Measurements from ENCODE around the gene CAMTA1.

The CAMTA1 gene

DNA sequence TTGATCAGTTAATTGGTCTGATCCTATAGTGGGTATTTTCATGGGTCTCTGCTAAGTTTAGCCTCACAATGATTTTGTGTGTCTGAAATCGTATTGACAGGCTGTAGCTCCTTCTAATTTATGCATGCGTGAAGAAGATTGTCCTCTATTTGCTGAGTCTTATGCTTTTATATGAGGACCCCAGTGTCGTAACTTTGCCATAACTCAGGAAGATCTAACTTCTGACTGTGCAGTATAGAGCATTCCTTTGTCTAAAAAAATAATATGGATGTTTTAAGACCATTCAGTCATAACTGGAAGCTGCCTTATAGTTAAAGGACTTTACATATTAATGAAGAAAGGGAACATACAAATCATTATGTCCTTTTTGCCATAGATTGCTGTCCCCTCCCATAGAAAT lies 73.3 kb downstream of the CAMTA1 start:
- no peak for DNase-seq

DNA sequence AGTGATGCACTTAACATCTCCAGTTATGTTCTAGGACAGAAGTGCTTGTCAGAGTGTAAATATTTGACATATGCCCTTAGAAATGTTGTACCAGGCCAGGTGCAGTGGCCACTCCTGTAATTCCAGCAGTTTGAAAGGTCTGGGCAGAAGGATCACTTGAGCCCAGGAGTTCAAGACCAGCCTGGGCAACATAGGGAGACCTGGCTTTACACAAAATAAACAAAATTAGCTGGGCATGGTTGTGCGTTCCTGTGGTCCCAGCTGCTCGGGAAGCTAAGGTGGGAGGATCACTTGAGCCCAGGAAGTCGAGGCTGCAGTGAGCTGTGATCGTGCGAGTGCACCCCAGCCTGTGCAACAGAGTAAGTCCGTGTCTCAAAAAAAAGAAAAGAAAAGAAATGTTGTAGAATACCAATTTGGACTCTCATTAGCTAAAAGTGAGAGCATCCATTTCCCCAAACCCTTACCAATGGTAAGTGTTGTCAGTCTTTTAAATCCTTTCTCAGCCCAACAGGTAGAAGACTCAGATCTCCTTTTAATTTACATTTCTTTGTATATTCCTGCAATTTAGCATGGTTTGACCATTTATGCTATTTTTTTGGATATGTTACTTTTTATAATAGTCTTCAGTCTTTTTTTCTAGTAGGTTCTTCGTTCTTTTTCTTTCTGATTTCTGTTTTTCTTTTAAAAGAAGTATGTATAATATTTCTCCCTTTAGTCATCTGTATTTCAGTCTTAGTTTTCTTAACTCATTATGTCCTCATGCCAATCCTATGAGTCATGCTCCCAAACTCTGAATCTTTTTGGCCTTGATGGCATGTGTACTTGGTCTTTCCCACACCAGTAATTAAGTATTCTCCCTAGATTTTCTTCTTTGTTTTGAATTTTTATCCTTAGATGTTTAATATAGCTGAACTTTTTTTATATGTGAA lies 74.4 kb downstream of the CAMTA1 start:
- peak in 1 of 2 donors; percentile 14 for DNase-seq

DNA sequence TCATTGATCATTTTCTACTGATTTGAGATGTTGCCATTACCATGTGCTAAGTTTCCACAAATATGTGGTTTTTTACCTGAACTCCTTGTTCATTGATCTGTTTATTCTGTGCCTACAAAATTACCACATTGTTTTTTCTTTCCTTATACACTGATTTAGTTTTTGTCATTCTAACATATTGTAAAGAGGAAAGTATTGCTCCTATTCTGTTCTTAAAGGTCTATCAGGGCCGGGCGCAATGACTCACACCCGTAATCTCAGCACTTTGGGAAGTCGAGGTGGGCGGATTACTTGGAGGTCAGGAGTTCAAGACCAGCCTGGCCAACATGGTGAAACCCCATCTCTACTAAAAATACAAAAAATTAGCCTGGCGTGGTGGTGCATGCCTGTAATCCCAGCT lies 75.1 kb downstream of the CAMTA1 start:
- peak in 1 of 2 donors; percentile 9 for DNase-seq

DNA sequence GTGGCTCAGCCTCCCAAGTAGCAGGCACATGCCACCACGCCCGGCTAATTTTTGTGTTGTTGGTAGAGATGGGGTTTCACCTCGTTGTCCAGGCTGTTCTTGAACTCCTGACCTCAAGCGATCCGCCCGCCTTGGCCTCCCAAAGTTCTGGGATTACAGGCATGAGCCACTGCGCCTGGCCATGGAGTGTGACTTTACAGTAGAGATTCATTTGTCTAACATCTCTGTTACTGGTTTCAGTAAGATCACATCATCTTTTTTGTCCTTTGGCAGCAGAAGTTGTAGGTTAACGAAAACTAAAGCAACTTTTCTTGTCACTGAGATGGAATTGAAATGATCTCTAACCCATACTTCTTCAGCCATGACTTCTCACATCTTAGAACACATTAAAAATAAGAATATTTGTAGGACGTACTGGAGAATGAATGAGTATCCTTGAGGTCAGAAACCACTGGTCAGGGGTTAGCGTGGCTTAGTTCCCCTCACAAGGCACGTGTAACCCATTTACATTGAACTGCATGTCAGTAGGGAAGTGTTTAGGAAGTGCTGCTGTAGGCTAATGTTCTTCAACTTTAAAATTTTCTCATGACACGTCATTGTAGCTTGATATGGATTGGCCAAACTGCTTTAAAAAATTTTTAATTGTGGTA lies 75.9 kb downstream of the CAMTA1 start:
- no peak for DNase-seq

DNA sequence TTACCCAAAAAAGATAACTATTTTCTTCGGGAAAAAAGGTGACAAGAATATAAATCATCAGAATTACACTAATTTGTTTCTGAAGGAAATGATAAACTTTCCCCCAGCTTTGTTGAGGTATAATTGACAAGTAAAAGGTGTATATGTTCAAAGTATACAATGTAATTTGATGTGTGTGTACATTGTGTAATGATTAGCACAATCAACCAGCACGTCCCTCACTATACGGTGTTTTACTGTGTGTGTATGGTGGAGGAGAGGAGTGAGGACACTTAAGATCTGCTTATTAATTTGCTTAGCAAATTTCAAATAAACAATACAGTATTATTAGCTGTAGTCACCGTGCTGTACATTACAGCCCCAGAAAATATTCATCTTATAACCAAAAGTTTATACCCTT lies 77.7 kb downstream of the CAMTA1 start:
- DNase-seq, result no peak

DNA sequence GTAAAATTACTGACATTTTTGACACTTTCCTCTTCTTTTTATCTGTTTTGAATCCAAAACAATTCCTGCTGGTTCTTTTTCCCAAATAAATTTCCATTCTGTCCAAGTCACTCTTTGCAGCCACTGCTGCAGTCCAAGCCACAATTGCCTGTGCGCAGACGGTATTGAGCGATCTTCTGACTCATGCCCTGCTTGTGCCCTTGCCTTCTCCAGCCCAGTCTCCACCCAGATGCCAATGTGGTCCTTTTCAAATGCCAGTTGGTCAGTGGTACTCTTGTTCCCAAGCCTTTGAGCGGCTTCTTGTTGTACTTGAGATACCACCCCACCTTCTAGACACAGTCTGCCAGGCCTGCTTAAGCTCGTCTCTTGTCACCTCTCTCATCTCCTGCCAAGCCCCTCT lies 78.9 kb downstream of the CAMTA1 start:
- DNase-seq, result no peak

DNA sequence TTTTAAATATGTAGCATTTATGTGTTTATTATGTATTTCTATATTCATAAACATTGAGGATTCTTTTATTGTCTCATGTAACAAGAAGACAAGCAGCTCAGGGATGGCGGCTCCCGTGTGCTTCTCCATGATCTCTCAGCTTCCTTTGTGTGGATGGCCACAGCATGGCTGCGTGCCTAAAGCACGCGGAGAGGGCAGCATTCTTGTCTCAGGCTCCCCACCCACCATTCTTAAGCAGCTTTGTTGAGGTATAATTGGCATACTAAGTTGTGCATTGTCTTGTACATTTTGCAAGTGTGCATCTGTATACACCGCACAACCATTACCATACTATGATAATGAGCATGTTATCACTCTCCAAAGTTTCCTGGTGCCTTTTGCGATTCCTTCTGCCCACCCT lies 81.6 kb downstream of the CAMTA1 start:
- no peak for DNase-seq

DNA sequence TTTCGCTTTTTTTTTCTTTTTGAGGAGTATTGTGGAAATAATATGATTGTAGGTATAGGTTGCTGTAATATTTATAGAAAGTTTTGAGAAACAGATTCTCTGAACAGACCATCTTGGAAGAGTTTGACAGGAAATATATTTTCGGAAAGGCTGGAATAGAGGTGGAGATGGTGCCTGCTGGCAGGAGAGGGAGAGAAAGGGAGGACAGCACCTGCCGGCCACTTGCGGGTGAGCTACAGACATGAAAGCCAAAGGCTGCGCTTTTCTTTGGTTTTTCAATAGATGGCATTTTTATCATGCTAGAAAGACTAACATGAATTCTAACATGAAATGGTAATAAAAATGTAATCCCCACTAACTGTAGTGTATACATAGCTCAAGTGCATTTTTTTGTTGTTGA lies 82.1 kb downstream of the CAMTA1 start:
- no peak for DNase-seq

DNA sequence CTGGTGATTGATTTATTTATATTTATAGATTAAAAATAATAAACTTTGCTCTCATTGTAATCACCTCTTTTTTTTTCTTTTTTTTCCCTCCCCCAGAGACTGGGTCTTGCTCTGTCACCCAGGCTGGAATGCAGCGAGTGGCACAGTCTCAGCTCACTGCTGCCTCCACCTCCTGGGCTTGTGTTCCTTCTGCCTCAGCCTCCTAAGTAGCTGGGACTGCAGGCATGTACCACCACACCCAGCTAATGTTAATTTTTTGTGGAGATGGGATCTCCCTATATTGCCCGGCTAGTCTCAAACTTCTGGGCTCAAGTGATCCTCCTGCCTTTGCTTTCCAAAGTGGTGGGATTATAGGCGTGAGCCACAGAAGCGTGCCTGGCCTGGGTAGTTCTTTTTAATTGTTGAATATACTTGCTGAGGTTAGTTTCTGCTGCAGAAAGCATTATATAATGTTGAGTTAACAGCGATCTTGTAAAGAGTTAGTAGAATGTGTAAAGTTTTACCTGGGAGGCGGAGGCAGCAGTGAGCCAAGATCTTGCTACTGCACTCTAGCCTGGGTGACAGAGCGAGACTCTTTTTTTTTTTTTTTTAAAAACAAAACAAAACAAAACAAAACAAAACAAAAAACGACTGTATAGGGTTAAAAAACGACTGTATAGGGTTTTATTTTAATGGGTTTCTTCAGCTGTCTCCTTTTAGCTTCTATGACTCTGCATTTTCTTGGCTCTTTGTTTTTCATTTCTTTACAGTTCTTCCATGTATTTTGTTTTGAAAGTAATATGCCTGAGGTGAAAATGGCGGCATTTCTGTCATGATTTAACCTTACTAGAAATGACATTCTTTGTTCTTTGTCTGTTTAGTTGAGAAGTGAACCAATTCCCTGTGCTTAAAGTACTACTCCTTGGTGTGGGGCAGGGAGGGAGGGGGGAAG lies 82.7 kb downstream of the CAMTA1 start:
- no peak for DNase-seq

DNA sequence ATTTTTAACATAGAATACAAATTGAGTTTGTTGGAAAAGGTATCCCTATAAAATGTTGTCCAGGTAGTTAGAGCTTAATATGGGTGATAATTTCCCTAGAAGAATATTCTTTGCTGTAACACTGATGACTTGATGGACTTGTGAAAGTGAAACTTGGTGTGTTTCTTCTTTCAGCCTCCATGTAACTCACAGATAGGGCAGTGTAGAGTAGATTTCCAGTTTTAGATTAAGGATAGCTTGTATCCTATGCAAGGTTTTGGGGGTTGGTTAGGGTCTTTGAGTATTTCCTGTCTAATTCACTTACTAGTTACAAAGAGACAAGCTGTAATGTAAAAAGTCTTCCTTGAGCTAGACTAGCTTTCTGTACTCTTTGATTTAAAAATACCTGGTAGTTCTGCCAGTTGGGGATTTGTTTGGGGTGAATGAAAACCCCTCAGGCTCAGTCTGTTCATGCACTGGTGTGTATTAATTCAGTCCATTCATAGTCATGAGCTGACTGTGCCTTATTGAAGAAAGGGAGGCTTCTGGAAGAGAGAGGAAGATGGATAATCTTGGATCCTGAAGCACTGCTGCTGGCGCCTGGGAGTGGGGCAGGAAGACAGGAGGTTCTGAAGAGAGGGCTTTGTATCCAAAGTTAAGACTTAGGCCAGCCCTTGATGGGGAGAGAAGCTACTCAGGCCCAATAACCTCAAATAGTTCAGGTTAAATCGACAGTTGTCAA lies 83.6 kb downstream of the CAMTA1 start:
- DNase-seq, result no peak

DNA sequence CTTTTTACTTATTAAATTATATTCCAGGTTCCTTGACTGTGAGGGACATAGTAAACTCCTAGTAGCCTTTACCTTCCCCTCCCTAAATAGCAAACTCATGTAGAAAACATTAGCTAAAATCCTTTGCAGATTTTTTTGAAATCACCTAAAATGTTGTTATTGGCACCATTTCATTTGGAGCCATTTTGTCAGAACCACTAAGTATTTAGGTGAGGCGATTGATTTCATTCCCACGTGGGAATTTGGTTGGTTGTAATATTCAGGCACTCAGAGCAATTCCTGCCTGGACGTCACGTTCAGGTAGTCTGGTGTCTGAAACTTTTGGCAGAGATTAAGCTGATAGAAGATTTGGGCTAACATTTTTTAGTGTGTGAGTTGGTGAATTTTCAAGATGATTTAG lies 84.3 kb downstream of the CAMTA1 start:
- no peak for DNase-seq

DNA sequence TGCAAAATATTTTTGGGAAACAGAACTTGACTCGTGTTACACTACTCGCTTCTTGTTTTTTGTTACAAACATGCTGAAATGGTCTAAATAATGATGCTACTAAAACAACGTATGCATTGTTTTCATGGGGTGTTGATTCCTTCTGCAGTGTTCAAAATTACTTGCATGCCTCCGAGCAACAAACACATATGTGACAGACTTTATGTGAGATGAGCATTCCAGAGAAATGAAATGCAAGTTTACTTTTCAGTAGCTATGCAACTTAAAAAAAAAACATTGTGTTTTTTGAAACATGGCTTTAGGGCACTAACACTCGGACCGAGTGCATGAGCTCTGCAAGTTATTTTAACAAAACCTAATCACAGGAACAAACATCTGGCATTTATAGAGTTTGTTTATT lies 84.8 kb downstream of the CAMTA1 start:
- no peak for DNase-seq

DNA sequence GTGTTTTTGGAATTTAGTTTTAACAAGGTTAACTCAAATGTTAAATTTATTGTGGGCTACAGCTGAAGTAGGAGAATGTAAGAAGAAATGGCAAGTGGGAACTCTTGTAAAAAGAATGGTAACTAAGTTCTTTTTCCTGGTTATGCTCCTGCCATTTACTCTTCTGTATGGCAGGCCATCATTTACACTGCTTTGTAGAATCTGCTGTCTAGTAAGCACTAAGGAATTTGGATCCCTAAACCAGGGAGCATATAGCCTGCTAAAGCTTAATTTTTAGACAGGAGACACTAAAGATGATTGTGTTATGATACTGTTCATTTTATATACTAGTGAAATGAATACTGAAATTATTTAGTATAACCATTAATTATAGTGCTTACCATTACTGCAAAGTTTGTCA lies 85.3 kb downstream of the CAMTA1 start:
- DNase-seq, result no peak

DNA sequence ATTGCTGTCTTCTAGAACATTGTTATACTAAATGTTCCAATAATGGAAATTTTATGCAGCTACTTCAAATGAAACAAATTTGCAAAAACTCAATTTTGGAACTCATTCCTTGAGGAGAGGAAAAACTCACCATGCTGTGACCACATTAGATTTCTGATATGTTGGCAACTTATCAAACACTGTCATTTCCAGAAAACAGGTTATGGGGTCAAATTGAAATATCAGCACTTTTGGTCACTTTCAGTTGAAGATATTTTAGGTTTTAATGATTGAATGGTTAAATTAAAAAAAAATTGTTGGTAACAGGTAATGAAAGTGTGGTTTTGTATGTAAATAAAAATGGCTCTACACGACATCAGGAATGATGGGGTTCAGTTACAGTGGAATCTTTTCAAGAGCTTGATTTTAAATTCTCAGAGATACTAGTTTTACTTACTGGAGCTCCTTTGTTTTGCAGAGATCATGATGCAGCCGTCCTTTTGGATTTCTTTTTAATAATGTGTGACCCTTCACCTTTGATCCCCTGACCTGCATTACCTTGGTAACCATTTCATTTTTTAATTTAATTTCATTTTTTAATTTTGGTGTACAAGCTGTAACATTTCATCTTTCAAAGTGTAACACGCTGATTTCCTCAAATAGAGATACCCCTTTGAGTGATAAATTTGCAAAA lies 86.2 kb downstream of the CAMTA1 start:
- no peak for DNase-seq

DNA sequence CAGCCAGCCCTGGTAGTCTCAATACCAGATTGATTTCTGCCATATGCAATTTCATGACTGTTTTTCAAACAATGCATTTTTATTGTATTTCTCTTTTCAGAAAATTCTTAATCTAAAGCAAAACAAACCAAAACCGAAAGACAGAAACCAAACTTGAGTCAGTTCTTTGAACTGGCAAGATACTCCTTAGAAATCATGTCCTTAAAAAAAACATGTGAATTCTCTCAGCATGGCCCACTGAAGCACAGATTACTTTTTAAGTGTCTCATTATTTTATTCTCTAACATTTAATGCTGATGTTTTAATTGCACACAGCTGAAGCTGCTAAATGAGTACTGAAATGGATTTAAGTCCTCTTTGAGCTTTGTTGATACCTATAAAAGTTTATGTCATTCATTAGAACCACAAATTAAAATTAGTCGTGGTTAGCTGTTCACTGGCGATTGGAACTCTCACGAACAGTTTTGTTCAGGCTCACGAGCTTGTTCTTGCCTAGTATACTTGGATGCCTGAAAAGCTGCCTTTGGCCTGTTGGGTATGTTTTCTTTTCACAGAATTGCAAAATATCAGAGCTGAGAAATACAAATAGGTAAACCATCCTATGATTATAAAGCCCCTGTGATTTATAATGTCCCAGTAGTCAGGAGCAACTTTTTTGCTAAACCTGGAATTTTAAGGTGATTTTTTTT lies 87.5 kb downstream of the CAMTA1 start:
- DNase-seq, result no peak

DNA sequence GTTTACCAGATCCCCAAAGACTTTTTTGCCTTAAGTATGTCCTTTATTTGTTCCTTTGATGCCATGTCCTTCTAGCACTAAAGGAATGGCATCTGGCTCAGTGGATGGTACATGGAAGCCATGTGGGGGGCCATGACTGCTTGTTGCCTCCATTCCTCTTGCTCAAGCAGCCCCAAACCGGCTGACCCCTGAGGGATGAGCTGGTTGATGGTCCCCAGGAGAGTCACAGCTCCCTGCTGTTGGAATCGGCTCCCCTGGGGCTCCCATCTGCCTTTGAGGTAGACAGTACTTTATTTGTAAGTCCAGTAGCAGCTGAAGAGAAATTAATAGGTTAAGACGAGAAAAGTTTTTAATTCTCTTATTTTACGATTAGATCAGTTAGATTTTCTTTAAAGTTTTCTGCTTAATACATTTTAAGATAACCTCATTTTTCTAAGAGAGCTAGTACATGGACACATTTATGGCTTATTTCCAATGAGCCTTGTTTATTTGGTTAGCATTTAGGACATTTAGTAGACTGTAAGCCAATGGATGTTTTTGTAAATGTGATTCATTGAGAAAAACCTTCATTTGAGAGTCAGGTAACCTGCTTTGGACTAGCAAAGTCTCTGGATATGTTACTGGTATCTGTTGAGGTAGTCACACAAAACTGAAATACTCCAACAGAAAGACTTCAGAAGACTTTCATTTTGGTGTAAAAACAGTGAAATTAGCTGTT lies 88.2 kb downstream of the CAMTA1 start:
- DNase-seq, result no peak

DNA sequence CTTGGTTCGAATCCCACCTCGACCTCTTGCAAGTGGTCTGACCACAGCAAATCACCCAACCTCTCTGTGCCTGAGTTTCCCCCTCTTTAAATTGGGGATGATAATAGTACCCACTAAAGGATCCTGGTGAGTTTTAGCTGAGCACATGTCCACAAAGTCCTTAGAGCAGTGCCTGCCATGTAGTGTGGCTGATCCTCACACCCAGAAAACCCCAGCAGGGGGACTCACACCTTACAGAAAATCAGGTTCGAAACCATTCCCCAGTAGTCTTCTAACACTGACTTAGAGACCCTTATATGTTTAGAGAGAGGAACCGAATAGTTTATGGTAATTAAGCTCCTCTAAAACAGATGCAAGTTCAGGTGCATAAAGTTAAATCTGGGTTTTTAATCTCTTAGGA lies 89.0 kb downstream of the CAMTA1 start:
- no peak for DNase-seq

DNA sequence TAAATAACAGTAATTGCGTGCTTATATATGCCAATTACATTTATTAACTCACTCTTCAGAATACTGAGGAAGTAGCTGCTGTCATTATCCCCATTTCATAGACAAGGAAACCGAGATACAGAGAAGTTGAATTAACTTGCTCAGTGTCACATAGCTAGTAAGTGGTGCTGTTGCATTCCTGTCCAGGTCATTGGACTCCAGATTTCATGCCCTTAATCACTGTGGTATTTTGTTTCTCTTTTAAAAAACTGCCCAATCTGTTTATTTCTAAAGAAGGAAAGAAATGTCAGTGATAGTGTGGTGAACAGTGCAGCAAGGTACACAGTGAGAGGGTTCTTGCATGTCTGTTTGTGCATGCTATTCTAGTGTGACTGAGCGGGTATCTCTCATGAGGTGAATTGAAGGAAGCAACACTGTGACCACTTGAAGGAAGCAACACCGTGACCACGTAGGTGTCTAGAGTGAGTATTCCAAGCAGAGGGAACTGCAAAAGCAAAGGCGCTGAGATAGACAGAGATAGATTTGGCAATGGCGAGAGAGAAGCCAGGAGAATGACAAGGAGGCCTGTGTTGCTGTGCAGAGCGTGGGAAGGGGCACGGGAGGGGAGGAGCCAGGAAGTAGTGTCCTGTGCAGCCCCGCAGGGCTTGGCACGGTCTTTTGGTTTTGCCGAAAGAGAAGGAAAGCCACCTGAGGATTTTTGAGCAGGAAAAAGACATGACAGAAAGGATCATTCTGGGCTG lies 95.9 kb downstream of the CAMTA1 start:
- no peak for DNase-seq

DNA sequence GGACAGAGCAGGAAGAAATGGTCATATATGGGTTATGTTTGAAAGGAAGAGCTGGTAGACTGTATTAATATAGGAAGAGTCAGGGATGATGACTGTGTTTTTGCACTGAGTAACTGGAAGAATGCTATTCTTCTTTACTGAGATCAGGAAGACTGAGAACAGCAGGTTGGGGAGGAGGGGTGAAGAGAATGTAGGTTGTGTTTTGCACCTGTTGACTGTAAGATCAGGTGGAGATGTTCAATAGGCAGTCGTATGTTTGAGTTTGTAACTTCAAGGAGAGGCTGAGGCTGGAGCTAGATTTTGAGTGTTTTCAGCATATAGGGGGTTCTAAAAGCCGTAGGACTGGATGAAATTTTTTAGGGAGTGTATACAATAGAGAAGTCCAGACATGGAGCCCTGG lies 97.2 kb downstream of the CAMTA1 start:
- DNase-seq, result no peak

DNA sequence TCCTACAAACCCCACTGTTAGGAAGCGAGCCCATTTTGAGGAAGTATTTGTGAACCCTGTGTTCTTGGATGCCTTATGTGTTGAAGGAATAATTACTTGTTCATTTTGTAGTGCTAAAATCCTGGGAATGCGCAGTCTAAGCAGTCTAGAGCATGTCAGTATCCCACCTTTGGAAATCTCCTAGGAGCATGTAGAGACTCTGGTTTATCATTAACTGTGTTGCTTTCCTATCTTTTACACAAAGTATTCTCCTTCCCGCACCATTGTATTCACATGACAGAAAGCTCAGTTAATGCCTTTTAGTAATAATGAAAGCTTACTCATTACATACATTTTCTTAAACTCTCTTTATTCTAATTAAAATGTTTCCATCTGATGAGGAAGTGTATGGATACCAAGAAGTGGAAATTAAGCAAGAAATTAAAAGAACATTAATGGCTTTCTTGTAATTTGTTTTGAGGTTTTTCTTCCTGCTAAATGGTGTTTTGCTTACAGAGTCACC lies 99.4 kb downstream of the CAMTA1 start:
- DNase-seq, result no peak
